Subcutaneous adipose tissue (tissue), 4 donors: ENCODE results near the gene FBH1. TPM values are rescaled to one million over a fixed set of nuclear protein-coding genes. Genes with fewer than 3 reads are reported as not detected.

Experiments used
- CTCF ChIP-seq: fragments of 450-650 bp; IDR thresholded peaks from one replicate; pipeline ENCODE4 v1.5.1; 2016; ENCODE audit warnings: low read depth, mild to moderate bottlenecking, control low read depth, antibody characterized with exemption, moderate library complexity
- total RNA-seq, 4 donors: library from RNA; depleted of rRNA; stranded (reverse); fragments of >200 nt; gene quantifications; one replicate each; pipeline ENCODE4 v1.1.0, GENCODE V29; 2016

Gene FBH1
- total RNA-seq, 4 donors from 2014 or later: 68.2 to 113 (median 75.7) TPM

DNA sequence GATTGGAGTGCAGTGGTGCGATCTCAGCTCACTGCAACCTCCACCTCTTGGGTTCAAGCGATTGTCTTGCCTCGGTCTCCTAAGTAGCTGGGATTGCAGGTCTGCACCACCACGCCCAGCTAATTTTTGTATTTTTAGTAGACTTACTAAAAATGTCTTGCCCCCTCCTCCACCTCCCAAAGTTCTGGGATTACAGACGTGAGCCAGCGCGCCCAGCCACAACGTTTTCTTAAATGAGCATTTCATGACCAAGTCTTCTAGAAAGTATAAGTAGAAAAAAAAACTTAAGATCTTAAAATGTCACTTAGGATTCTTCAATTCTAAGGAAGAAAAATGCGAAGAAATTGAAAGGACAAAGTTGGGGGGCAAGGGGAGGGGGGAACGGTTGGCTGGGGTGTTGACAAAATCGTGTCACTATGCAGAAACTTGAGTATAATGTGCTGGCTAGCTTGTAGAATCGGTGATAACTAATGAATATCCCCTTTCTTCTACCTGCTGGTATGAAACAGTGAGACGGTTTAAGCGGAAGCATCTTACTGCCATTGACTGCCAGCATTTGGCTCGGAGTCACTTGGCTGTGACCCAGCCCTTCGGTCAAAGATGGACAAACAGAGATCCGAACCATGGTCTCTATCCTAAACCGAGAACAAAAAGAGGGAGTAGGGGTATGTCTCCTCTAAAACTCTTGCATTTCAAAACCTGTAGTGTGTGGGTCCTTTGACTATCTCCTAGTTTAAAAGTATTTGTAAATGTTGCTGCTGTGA, 12.7 kb downstream of the FBH1 start:
- no peak for TF ChIP-seq CTCF

DNA sequence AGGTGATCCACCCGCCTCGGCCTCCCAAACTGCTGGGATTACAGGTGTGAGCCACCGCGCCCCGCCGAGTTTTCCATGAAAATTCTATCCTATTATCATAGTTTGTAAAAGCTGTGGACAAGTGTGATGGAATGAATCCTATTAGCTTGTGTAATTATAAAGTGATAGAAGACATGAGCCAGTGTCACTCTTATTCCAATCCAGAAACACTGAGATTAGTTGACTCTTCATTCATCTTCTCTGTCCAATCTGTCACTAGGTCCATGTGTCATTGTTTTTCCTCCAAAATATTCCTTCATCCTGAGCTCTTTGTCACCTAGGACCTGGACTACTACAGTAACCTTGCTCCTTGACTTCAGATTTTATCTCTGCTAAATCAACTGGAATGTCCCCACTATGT, 13.5 kb downstream of the FBH1 start:
- no peak for TF ChIP-seq CTCF

DNA sequence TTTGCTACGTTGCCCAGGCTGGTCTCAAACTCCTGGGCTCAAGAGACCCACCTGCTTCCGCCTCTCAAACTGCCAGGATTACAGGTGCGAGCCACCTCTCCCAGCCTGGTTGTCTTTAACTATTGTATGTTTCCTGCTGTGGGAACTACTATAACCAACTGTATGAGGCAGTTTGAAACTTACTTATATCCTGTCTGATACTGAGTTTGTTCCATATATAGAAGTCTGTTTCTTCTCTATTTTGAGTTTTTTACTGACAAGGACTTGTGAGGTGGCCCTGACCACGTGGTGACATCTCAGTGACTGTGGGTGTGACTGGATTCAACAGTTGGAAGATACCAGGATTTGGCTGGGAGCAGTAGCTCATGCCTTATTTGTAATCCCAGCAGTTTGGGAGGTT, 14.2 kb downstream of the FBH1 start:
- TF ChIP-seq CTCF: no peak

GRCh38 chr10:5905854-5906507, 15.9 kb downstream of the FBH1 start:
- no peak for TF ChIP-seq CTCF

DNA sequence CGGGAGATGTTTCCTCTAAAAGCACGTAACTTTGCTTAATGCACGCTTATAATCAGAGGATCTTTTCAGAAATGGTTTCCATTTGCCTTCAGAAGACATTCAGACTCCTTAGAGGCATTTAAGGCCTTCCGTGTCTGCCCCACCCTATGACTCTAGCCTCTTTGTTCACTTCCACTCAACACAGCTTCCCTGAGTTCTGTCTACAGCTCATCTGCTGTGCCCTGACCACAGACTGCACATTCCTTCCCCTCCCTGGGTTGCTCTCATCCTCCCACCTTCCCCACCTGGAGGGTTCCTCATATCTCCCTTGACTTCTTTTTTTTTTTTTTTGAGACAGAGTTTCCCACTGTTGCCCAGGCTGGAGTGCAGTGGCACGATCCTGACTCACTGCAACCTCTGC, 16.6 kb downstream of the FBH1 start:
- no peak for TF ChIP-seq CTCF

DNA sequence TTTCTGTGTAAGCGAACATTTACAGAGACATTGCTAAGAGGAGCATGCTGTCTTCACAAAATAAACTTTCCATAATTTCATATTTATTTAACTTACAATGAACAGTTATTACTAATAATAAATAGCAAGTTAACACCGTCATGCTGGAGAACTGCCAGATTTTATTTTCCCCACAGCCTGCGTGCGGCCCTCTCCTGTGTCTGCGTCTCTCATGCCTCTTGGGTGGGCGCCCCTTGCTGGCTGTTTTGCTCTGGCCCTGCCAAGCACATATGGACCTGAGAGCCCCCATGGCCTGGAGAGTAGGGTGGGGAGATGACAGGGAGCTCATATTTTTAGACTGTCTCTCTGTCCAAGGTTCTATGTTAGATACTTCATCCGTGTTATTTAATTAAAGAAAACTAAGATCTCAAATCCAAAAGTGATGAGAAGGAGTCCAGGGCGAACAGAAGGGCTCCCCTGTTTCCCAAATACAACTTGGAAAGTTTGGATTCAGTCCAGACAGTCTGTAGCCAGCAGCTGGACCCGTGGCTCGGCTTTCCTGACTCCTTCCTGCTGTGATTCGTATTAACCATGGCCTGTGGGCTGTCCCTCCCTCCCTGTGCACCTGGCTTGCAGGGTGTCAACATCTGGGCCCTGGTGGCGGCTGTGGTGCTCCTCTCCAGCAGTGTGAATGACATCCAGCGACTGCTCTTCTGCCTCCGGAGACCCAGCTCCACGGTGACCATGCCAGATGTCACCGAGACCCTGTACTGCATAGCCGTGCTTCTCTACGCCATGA, 20.5 kb downstream of the FBH1 start:
- no peak for TF ChIP-seq CTCF

GRCh38 chr10:5911670-5912069, 21.6 kb downstream of the FBH1 start:
- no peak for TF ChIP-seq CTCF
